ENCODE measurements around the gene STAC. TPM values are rescaled to one million over a fixed set of nuclear protein-coding genes. Genes with fewer than 3 reads are reported as not detected.

STAC gene
- total RNA-seq, 2 donors from 2014 or later: 42.5 to 62.3 TPM

DNA sequence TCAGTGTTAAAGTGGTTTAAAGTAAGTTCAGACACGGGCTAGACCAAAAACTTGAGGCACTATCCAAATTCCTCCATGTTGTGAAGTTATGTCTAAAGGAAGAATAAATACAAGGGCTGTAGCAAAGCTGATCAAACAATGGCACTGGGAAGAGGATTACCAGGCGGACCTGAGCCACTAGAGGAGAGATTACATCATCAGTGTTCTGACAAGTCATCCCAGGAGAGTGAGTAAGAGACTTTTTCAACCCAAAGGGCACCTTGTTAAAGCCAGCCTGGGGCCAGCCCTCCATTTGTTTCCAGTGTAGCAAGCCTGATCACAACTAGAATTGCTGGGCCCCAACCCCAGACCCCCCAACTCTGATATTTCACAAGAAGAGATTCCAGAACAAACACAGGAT, 217.1 kb downstream of the STAC start:
- Histone ChIP-seq H3K4me3 (no peak overlapping the region), H3K4me1 (ENCODE audit: control insufficient read depth in 1 of 2, low read depth in 2 of 2) (peaks cover 10 to 13% of the 10 kb centered on the region in 2 donors), H3K27me3 (replicated peaks; ENCODE audit: insufficient read depth) (no peaks in the 10 kb centered on the region), H3K36me3 (no peaks in the 10 kb centered on the region), H3K9me3 (no peaks in the 10 kb centered on the region), H3K27ac (no peak overlapping the region)
- no peak for TF ChIP-seq CTCF (IDR thresholded peaks at IDR 0.05)
- ATAC-seq (ENCODE audit: insufficient number of reproducible peaks, low FRiP score, low read depth): no peak
- DNase-seq (ENCODE audit: low spot score): no peak

Measured in thoracic aorta (tissue), 2 donors.